H1 (cell line): ENCODE results near the gene CPA1. TPM values are rescaled to one million over a fixed set of nuclear protein-coding genes. Genes with fewer than 3 reads are reported as not detected.

ENCODE experiments used
- RXRA ChIP-seq: IDR thresholded peaks from 2 replicates; pipeline ENCODE4 v1.6.1; 2011; ENCODE audit warnings: low read depth, mild to moderate bottlenecking, low read length, moderate library complexity; ENCODE audit not compliant: insufficient read depth
- SIN3A ChIP-seq, 2 experiments: IDR thresholded peaks in 1 of 2; conservative IDR thresholded peaks in 1 of 2; 2 replicates each; pipeline ENCODE4 v1.6.1; 2011 to 2012; ENCODE audit warnings: low read length in 2 of 2, improper control_type of control experiment in 1 of 2, low read depth in 1 of 2, mild to moderate bottlenecking in 1 of 2
- polyA plus RNA-seq, 7 experiments: library from polyadenylated mRNA; depleted of rRNA in 3 of 7; stranded (reverse) in 5 of 7; unstranded in 2 of 7; fragments of >200 nt in 5 of 7; fragments of 200-250 nt in 2 of 7; gene quantifications; 1 replicate in 5 of 7; 2 replicates in 1 of 7; 4 replicates in 1 of 7; pipeline versions ENCODE4 v1.2.1 to v1.2.3, GENCODE V29; 2011 to 2013; ENCODE audit warnings: missing spikeins in 2 of 7, mixed read lengths in 2 of 7
- total RNA-seq: library from RNA; stranded (reverse); fragmentation: NEBNext Ultra II Directional; extraction: Animal tissue kit (Norgen Biotek cat#: 25700); gene quantifications from 2 replicates; pipeline ENCODE4 v1.2.1, GENCODE V29; 2021

CPA1 gene
- total and polyA plus RNA-seq, 2 of the 8 experiments (the other 6 are each of a cell fraction or from before 2014, with no cell fraction given) = not detected

GRCh38 chr7:130410868-130411541 is 30.7 kb downstream of the CPA1 start (continued):
- no peak for TF ChIP-seq RXRA
- TF ChIP-seq SIN3A (conservative IDR thresholded peaks at IDR 0.05 in 1 of 2, IDR thresholded peaks at IDR 0.05 in 1 of 2; ENCODE audit: low read depth in 1 of 2, low read length in 2 of 2) = no peak
